OCI-LY3 (cell line): ENCODE measurements around the gene TOM1L2.

Experiments used
- H2AFZ ChIP-seq: fragments of 200-600, 300-600 bp; shearing (Covaris generic); 2 replicates; pipeline ENCODE4 v1.6.0; 2014; ENCODE audit warnings: antibody characterized with exemption, low read depth, low read length
- H3K27ac ChIP-seq: fragments of 200-600, 300-600 bp; sonication (generic); 2 replicates; pipeline ENCODE4 v1.5.1; 2014; ENCODE audit warnings: mild to moderate bottlenecking, low read length, moderate library complexity, mixed read lengths
- H3K27me3 ChIP-seq: fragments of 200-600, 300-600 bp; sonication (generic); 2 replicates; pipeline ENCODE4 v1.6.1; 2014; ENCODE audit warnings: low read depth, low read length, mixed read lengths
- H3K36me3 ChIP-seq: fragments of 200-600, 300-600 bp; sonication (generic); replicated peaks from 2 replicates; pipeline ENCODE3; 2014; ENCODE audit warnings: low read depth, low read length, mixed read lengths
- H3K4me1 ChIP-seq: fragments of 300-600, 200-600 bp; sonication (generic); 2 replicates; pipeline ENCODE4 v1.6.1; 2014; ENCODE audit warnings: low read length, mixed read lengths
- H3K4me2 ChIP-seq: fragments of 200-600, 300-600 bp; sonication (generic); 2 replicates; pipeline ENCODE4 v1.6.1; 2014; ENCODE audit warnings: low read length, mixed read lengths
- H3K4me3 ChIP-seq: fragments of 300-600, 200-600 bp; sonication (generic); 2 replicates; pipeline ENCODE4 v1.5.1; 2014; ENCODE audit warnings: antibody characterized with exemption, mild to moderate bottlenecking, low read length, moderate library complexity
- H3K79me2 ChIP-seq: fragments of 300-600, 200-600 bp; shearing (Covaris generic); 2 replicates; pipeline ENCODE4 v1.6.1; 2014; ENCODE audit warnings: mild to moderate bottlenecking, low read length, mixed read lengths
- H3K9ac ChIP-seq: fragments of 300-600, 200-600 bp; shearing (Covaris generic); 2 replicates; pipeline ENCODE4 v1.6.0; 2014; ENCODE audit warnings: mild to moderate bottlenecking, low read length, moderate library complexity
- H3K9me3 ChIP-seq: fragments of 200-600, 300-600 bp; shearing (Covaris generic); 2 replicates; pipeline ENCODE4 v1.6.1; 2014; ENCODE audit warnings: low read length, mixed read lengths; ENCODE audit not compliant: insufficient read depth
- H4K20me1 ChIP-seq: fragments of 200-600, 300-600 bp; sonication (generic); 2 replicates; pipeline ENCODE4 v1.6.1; 2016; ENCODE audit warnings: low read length, mixed read lengths; ENCODE audit not compliant: insufficient read depth
- EZH2phosphoT487 ChIP-seq: fragments of 200-600 bp; shearing (Covaris generic); IDR thresholded peaks from 2 replicates; pipeline ENCODE4 v1.6.1; 2018; ENCODE audit warnings: antibody characterized with exemption, mixed run types, low read depth
- TF ChIP-seq, protein P1 (sequence below): fragments of 200-600, 300-600 bp; sonication (generic); IDR thresholded peaks from 2 replicates; pipeline ENCODE4 v1.5.1; 2014; ENCODE audit warnings: antibody characterized with exemption, low read length, low read depth

The TOM1L2 gene

DNA sequence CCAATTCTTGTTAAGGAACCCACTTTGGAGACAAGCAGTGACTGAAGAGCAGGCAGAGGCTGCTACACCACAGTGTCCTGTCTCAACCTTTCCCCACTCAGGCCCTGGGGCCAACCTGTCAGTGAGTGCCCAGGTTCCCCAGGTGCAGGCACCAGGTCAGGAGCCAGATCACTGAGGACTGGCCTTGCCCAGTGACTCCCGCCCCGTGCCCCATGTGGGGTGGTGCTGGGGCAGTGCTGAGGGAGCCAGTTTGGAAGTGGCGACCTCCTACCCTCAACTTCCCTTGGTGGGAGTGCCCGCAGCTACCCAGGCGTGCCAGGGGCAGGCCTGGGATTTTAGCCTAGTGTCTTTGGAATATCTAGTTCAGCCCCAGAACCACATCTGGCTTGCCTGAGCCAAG, 164.8 kb downstream of the TOM1L2 start:
- H3K27ac ChIP-seq, result no peak overlapping the region
- H3K4me2 ChIP-seq, result no peak overlapping the region
- no peaks in the 10 kb centered on the region for H3K9me3 ChIP-seq
- no peak overlapping the region for H2AFZ ChIP-seq
- H3K9ac ChIP-seq, result no peak overlapping the region
- H3K4me3 ChIP-seq, result no peak overlapping the region
- H3K36me3 ChIP-seq, result no peaks in the 10 kb centered on the region
- TF ChIP-seq, protein P1, sequence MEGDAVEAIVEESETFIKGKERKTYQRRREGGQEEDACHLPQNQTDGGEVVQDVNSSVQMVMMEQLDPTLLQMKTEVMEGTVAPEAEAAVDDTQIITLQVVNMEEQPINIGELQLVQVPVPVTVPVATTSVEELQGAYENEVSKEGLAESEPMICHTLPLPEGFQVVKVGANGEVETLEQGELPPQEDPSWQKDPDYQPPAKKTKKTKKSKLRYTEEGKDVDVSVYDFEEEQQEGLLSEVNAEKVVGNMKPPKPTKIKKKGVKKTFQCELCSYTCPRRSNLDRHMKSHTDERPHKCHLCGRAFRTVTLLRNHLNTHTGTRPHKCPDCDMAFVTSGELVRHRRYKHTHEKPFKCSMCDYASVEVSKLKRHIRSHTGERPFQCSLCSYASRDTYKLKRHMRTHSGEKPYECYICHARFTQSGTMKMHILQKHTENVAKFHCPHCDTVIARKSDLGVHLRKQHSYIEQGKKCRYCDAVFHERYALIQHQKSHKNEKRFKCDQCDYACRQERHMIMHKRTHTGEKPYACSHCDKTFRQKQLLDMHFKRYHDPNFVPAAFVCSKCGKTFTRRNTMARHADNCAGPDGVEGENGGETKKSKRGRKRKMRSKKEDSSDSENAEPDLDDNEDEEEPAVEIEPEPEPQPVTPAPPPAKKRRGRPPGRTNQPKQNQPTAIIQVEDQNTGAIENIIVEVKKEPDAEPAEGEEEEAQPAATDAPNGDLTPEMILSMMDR, result no peak
- peaks cover 2% of the 10 kb centered on the region; the same call in 1 of the 2 replicates for H3K4me1 ChIP-seq
- no peaks in the 10 kb centered on the region for H4K20me1 ChIP-seq
- no peaks in the 10 kb centered on the region for H3K27me3 ChIP-seq
- no peaks in the 10 kb centered on the region for H3K79me2 ChIP-seq

GRCh38 chr17:17806611-17807274, 165.5 kb downstream of the TOM1L2 start:
- no peaks in the 10 kb centered on the region for H3K36me3 ChIP-seq
- no peaks in the 10 kb centered on the region for H4K20me1 ChIP-seq
- H3K27ac ChIP-seq, result no peak overlapping the region
- no peaks in the 10 kb centered on the region for H3K27me3 ChIP-seq
- no peak overlapping the region for H3K9ac ChIP-seq
- TF ChIP-seq, protein P1, result no peak
- no peak for TF ChIP-seq EZH2phosphoT487
- peaks cover 2% of the 10 kb centered on the region; the same call in 1 of the 2 replicates for H3K4me1 ChIP-seq
- no peak overlapping the region for H3K4me3 ChIP-seq
- no peaks in the 10 kb centered on the region for H3K79me2 ChIP-seq
- no peaks in the 10 kb centered on the region for H3K9me3 ChIP-seq
- H2AFZ ChIP-seq, result no peak overlapping the region
- H3K4me2 ChIP-seq, result no peak overlapping the region

GRCh38 chr17:17806035-17806434, 166.2 kb downstream of the TOM1L2 start:
- Histone ChIP-seq H3K27ac (no peak overlapping the region), H4K20me1 (no peaks in the 10 kb centered on the region), H3K4me3 (no peak overlapping the region), H3K4me1 (peaks cover 2% of the 10 kb centered on the region; the same call in 1 of the 2 replicates), H3K4me2 (no peak overlapping the region), H3K9ac (no peak overlapping the region), H3K79me2 (no peaks in the 10 kb centered on the region), H3K27me3 (no peaks in the 10 kb centered on the region), H3K36me3 (no peaks in the 10 kb centered on the region), H2AFZ (no peak overlapping the region), H3K9me3 (no peaks in the 10 kb centered on the region)
- TF ChIP-seq, protein P1, result no peak
- no peak for TF ChIP-seq EZH2phosphoT487

DNA sequence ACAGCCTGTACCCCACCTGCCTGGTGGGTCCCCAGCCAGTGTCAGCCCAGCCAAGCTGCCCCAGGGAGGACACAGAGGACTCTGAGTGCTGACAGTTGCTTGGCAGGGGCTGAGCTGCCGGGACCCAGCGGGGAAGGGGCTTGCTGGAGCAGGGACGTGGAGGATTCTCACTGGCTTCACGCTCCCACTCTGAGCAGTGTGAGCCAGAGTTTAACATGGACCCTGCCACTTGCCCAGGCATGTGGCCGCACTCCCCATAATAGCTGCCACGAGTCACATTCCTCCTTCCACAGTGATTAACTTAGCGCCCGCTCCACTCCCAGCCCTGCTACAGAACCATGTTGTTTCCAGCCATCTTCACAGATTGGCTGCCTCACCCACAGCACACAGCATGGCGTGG, 166.6 kb downstream of the TOM1L2 start:
- Histone ChIP-seq H3K4me2 (no peak overlapping the region), H3K4me1 (peaks cover 2% of the 10 kb centered on the region; the same call in 1 of the 2 replicates), H3K9ac (no peak overlapping the region), H3K79me2 (no peaks in the 10 kb centered on the region), H3K36me3 (no peaks in the 10 kb centered on the region), H4K20me1 (no peaks in the 10 kb centered on the region), H3K27me3 (no peaks in the 10 kb centered on the region), H3K4me3 (no peak overlapping the region), H2AFZ (no peak overlapping the region), H3K27ac (no peak overlapping the region), H3K9me3 (no peaks in the 10 kb centered on the region)
- TF ChIP-seq, protein P1, result no peak
- TF ChIP-seq EZH2phosphoT487, result no peak
